Measurements from ENCODE around the gene PGA3.
"Not testable (repeated sequence)": the region's sequence is repeated elsewhere in the genome, so short reads cannot be mapped to it uniquely, and the experiment has no call there.

The PGA3 gene

DNA sequence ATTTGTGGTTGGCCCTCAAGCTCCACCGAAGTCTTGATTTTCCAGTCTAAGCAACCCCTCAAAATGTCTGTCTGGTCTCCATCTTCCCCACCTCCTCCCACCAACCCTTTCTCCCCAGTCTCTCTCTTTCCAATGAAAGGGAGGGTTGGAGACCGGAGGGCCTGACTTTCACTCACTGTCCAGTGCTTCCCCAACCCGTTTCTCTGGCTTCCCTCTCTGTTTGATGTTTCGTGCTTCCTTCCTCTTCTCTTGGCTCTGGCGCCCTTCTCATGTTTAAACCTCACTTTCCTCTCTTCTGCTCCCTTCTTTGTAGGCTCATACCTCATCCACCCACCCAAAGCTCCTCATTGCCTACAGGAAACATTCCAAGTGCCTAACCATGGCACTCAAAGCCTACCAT, 31.0 kb upstream of the PGA3 start:
- no peak for DNase-seq

DNA sequence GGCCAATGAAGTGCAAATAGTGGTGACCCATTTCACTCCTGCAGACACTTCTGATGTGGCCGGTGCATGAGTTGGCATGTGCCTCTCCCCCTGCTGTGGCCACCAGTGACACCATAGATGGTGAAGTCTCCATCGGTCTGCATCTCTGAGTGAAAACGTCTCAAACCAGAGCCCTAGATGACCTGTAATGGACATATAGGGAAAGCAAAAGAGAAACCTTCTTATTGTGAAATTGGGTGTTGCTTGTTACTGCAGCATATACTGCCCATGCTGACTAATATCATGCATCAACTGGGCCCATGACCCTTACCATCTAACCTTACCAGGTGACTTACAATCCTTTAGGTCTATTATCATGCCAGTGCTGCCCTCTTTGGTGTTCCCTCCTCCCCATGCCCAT, 30.4 kb upstream of the PGA3 start:
- DNase-seq, result no peak

DNA sequence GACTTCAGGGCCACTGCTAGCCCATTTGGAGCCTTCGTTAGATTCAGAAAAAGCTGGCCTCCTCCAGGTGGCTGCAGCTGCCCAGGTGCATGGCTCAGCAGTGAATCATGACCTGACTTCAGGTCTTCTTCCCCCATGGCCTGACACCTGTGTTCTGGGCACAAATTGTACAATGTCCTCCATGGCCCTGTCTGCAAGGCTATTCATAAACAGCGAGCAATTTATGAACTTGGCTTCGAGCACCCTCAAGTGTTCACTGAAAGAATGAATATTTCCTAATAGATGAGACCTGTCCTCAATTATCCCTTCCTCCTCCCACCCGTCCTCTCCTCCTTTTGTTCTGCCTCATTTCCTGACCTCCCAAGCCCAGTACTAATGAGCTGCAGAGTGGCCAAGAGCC, 29.9 kb upstream of the PGA3 start:
- no peak for DNase-seq

DNA sequence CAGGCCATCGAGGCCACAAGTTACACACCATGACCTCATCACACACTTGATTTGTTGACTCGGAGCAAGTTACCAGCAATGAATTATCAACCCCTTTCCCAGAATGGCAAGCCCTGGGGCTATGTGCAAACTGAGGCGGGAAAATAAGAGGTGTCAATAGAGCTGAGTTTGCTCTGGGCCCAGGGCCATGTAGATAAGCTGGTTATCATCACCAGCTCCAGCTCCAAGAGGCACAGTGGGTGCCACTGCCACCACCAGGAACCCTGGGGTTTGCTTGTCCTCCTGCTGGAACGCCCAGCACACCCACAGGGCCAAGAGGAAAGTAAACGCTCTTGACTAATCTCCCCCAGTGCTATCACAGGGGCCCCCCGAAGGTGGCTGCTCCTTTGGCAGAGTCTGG, 29.0 kb upstream of the PGA3 start:
- no peak for DNase-seq

DNA sequence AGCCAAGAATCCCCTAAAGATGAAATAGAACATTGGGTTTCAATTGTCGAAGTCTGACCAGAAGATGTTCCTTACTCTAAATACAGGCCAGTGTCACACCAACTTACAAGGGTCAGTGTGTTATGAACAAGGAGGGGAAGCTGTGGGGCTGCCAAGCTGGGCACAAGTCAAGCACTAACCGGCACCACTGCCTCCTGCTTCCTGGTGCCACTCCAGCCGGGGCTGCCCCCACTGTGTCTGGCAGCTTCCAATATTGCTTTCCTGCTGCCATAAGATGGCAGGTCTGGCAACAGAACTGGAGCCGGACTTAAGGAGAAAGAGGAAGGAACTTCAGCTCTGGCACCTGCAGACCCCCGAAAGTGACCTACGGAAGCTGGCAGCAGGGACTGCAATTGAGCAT, 28.4 kb upstream of the PGA3 start:
- no peak for DNase-seq

DNA sequence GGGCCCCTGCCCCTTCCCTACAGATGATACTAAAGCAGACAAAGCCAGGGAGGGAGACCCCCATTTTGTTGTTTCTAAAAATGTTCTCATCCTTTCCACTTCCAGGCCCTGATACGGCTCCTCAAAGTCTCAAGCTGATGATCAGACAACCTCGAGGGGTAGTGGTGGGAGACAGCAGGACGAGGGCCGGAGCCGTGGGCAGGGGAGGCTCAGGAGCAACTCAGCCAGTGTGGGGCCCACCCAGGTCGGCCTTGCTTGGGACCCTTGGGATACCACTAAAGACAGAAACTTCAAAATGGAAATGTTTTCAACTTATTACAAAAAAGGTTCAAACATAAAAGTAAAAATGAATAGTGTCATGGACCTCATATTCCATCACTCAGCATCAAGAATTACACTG, 26.9 kb upstream of the PGA3 start:
- DNase-seq, result no peak

DNA sequence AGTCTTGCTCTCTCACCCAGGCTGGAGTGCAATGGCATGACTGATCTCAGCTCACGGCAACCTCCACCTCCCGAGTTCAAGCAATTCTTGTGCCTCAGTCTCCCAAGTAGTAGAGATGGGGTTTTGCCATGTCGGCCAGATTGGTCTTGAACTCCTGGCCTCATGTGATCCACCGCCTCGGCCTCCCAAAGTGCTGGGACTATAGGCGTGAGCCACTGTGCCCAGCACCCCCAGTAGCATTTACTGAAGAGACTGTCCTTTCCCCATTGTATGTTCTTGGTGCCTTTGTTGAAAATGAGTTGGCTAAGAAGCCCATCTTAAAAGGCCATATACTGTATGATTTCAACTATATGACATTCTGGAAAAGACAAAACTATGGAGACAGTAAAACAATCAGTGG, 23.1 kb upstream of the PGA3 start:
- DNase-seq, result not testable (repeated sequence)

DNA sequence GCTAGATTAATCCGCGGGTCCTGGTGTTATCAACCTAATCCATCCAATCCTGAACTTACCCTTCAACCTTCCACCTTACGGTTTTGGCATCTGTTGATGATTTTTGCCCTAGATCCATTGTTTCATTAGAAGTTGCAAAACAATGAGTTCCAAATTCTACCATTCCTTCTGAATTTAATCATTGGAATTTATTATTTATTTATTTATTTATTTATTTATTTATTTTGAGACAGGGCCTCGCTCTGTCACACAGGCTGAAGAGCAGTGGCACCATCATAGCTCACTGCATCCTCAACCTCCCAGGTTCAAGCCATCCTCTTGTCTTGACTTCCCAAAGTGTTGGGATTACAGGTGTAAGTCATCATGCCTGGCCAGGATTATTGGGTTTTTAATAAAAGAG, 21.8 kb upstream of the PGA3 start:
- no peak for DNase-seq

DNA sequence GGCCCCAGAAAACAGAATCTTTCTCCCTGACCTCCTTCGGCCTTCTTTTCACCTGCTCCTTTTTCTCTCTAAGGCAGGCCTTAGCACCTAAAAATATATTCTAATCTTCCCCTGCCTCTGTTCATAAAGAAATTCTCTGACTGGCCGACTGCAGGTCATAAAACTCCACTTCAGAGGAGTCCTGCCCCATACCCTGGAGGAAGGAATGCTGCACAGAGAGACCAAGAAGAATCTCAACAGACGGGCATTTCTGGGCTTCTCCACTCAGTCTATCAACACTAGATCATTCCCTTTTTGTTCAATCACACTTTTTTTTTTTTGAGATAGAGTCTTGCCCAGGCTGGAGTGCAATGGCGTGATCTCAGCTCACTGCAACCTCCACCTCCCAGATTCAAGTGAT, 19.7 kb upstream of the PGA3 start:
- DNase-seq, result no peak

DNA sequence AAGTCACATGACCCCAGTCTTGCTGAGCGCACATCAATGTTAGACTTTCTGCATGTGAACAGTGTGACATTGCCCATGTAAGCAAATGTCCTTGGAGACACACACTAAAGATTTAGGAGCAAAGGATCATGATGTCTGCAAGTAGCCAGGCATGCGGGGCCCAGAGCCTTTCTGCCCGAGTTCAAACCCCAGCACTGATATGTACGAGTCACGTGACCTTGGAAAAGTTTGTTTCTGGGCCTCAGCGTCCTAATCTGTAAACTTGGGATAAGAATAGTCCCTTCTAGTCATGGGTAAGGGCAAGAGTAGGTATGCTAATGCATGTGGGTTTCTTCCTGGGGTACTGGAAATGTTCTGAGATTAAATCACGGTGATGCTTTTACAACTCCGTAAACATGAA, 16.8 kb upstream of the PGA3 start:
- DNase-seq, result no peak

DNA sequence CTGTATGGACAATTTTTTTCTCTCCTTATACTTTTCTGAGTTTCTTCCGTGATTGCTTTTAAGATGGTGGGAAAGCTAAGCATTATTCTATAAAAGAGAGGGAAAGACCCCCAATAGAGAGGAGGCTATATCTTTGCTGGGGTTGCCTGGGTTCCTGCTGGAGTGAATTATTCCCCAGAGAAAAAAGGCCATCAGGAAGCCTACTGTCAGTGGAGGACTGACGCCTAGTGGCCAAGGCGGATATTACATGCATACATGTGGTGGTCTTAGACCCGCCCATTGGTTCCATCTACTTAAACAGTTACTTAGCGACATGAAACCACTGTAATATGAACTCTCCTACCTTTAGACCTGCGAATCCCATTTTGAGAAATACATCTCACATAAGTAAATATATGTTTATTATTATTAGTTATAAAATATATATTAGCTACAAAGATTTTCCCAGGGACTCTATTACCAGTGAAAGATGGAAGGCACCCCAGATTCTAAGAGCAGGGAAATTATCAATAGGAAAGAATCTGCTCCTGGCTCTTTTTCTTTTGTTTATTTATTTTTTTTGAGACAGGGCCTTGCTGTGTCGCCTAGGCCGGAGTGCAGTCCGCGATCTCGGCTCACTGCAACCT, 15.7 kb upstream of the PGA3 start:
- no peak for DNase-seq

DNA sequence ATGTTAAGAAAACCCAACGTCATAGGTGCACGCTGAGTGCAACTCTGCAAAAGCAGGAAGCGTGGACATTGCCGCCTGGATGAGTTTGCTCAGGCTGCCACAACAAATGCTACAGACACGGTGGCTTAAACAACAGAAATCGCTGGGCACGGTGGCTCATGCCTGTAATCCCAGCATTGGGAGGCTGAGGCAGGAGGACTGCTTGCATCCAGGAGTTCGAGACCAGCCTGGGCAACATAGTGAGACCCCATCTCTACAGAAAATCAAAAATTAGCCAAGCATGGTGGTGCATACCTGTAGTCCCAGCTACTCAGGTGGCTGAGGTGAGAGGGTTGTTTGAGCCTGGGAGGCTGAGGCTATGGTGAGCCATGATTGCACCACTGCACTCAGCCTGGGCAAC, 13.4 kb upstream of the PGA3 start:
- DNase-seq, result no peak

DNA sequence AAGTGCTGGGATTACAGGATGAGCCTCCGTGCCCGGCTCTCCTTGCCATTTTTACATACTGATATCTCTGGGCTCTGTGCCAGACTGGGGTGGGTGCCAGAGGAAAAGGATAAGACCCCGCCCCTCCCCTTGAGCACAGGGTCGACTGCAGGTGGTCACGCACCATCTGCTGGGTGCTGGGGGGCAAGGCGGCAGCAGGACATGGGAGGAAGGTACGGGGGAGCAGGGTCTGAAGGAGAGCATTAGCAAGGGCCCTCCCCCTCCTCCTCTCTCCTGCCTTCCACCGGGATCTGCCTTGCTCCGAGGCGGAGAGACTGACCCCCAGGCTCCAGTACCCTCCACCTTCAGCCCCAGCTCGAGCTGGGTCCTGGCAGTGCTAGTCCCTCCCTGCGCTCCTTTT, 9.7 kb upstream of the PGA3 start:
- DNase-seq, result no peak

DNA sequence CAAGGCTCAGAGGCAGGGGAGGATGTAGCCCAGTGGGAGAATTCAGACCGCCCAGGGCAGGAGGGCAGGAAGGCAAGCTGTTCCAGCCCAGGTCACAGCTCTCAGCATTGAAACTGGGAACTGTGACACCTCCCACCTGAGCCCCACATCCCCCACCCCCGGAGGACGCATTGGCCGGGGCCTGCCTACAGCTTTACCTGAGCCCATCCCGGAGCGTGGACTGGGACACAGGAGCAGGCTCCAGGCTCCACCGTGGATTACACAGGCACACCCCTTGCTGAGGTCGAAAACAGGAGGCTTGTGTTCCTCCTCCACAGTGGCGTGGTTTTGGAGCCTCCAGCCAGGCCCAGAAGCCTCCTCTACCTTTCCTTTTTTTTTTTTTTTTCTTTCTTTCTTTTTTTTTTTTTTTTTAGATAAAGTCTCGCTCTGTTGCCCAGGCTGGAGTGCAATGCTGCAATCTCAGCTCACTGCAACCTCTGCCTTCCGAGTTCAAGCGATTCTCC, 9.1 kb upstream of the PGA3 start:
- no peak for DNase-seq

DNA sequence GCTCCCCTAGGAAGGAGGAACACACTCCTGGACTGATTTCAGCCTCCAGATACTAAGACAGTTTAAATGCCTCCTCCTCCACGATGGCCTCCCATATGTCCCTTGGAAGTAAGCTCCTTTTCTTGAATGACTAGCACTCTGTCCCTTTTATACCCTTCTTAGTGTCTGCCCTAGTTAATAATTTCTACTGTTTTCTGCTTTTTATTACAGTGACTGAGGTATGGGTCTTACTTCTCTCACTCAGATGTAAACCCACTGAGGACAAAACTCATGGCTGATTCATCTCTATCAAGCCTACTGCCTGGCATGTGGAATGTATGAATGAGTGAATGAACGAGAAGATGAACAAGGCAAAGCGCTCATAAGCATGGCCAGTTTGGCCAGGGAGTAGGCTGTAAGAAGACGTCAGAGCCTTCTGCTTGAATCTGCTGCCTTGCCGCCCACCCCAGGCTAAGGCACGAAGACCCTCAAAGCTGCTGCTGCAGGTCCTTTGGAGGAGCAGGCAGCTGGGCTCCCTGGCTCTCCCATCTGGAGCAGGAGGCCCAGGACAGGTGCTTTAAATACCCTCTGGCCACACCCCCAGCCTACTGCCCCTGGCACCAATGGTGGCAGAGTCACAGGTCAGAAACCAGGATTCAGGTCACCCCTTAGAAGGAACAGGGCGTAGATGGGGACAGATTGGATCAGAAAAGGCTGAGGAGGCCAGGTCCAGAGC, 8.2 kb upstream of the PGA3 start:
- DNase-seq, result no peak

DNA sequence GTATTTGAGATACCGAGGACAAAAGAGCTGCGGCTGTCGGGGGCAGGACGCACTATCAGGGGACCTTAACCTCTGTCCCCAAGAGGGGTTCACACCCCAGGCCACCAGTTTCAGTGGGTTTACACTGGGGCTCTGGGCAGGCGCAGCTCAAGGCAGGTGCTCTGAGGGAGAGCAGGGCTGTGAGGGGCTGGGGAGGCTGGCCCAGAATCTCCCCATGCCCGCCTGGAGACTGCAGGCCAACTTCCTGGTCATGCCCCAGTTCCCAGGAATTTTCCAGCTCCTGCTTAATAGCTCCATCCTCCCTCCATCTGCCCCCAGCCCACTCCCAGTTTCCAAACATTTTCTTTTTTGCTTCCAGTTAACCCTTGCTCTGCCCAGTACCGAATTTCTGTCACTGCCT, 7.6 kb upstream of the PGA3 start:
- no peak for DNase-seq

DNA sequence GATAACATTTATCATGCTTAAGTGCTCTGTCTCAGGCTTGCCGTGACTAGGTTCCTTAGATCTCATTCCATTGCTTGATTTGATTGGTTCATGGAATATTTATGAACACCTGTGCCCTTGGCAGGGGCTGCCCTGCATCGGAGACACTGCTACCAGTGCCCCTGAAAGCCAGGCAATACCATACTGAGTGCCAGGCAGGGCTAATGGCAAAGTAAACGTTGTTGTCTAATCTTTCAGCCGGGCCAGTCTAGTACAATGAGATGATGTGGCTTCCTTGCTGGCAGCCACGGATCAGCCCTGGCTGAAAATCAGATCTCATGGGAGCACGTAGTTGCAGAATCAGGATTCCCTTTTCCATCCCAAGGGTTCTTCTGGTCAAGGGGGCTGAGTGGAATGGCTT, 5.0 kb upstream of the PGA3 start:
- no peak for DNase-seq

DNA sequence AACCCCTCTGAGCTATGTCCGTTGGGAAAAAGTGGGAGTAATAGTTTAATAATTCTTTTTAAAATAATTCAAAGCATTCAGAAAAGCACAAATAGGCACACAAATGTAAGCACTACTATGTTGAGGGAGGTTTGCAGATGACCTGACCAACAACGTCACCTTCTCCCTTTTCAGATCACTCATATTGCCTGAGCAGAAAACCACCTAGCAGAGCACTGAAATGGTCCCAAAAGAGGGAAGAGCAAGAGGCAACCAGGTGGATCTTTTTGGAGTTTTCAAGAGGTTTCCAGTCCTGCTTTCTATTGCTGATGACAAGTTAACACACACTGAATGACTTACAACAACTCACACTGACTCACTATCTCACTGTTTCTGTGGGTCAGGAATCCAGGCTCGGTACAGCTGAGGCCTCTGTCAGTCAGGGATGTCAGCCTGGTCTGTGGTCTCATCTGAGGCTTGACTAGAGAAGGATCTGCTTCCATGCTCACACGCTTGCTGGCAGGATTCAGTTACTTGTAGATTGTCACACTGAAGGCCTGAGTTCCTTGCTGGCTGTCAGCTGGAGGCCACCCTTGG, 4.3 kb upstream of the PGA3 start:
- DNase-seq, result no peak

DNA sequence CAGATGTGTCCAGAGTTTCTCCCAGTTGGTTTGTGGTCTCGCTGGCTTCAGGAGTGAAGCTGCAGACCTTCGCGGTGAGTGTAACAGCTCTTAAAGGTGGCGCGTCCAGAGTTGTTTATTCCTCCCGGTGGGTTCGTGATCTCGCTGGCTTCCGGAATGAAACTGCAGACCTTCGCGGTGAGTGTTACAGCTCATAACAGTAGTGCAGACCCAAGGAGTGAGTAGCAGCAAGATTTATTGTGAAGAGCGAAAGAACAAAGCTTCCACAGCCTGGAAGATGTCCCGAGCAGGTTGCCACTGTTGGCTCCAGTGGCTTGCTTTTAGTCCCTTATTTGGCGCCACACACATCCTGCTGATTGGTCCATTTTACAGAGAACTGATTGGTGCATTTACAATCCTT, 1.8 kb upstream of the PGA3 start:
- no peak for DNase-seq

DNA sequence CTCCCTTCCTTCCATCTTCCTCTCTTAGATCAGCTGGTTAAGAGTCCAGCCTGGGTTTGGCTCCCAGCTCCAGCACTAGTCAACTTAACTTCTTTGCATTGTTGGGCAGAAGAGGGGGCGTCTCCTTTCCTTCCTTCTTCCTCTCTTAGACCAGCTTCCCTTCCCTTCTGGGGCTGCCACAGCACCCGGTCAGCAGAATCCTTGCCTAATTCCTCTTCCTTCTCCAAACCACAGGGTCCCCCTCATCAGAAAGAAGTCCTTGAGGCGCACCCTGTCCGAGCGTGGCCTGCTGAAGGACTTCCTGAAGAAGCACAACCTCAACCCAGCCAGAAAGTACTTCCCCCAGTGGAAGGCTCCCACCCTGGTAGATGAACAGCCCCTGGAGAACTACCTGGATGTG, 558 bp downstream of the PGA3 start:
- DNase-seq, result not testable (repeated sequence)

DNA sequence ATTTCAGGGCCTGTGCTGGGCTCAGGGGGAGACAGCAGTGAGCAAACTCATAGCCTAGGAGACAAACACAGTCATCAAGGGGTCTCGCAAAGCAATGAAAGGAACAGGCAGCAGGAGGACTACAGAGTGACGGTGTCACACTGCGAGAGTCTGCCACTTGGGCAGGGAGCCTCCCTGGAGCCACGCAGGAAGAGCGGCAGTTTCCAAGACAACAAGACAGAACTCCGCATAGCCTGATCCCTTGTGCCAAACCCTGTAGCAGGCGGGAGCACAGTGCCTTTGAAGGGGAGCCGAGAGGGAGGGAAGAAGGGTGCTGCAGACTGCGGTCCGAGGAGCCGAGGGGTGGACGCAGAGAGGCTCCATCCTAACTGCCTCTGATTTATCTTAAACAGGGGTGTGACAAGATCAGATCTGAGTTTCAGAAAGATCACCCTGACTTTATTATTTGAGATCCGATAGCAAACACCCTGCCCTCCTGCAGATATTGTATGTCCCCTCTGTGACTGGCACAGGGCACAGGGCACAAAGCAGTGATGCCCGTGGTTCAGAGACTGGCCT, 1.3 kb downstream of the PGA3 start:
- not testable (repeated sequence) for DNase-seq

DNA sequence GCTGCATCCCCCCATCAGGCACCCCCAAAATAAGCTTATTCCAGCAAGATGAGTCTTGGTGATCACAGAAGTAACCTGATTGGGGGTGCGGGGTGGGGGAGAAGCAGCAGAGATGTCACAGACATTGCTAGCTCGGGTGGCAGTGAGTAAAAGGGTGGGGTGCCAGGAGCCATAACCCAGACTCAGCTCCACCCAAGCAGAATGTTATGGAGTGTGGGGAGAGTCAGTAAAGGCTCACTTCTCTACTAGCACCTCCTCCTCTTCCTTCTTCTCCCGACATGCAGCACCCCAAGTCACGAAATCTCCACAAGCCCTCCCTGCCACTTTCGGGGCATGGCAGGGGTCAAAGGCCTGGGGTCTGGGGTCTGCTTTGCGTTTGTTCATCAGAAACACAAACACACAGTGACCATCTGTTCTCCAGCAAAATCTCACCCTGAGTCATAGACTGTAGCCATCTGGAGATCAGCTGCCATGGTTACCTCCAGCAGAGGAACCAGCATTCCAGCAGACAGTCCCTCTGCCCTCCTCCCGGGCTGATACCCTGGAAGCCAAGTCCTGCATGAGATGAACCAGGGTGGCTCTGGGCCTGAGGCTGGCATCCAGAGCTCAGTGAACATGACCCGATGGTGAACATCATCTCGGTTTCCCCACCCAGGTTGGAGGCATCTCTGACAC, 4.5 kb downstream of the PGA3 start:
- not testable (repeated sequence) for DNase-seq

DNA sequence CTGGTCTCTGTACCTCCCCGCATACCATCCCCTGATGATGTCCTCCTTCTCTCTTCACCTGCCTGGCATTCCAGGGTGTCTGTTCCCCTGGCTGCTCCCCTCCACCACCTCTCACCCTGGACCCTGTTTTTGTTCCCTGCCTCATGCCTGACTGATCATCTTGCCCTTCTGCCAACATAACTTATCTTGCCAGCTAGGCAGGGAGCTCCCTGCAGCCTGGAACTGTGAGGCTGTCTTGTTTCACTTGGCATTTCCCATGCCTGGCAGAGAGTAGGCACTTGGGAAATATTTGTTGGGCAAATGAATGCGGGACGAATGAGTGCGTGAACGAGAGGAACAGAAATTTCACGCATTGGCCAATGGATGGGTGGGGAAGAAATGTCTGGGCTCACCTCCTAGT, 7.3 kb downstream of the PGA3 start:
- DNase-seq, result not testable (repeated sequence)

Measured in cerebellar nuclear complex (tissue), 1 donor.